Right lobe of liver (tissue), 4 donors: ENCODE results near the gene LCLAT1.

ENCODE experiments used
- CTCF ChIP-seq, 4 donors: fragments of 200-600 bp in 3 of 4; fragments of 450-650 bp in 1 of 4; IDR thresholded peaks; one replicate each; pipeline versions ENCODE4 v1.5.1 to v1.8.0; 2016 to 2022; ENCODE audit warnings: antibody characterized with exemption in 4 of 4, mild to moderate bottlenecking in 2 of 4
- POLR2A ChIP-seq: fragments of 450-650 bp; IDR thresholded peaks from one replicate; pipeline ENCODE4 v1.6.1; 2017; ENCODE audit warnings: antibody characterized with exemption, mild to moderate bottlenecking
- donor health status: DM: no; HTN: no; CAD: no.
- donor health status: DM: no; HTN: no; CAD: no.
- donor health status: DM: no; HTN: yes; CAD: no.

- no peak for TF ChIP-seq CTCF (IDR thresholded peaks at IDR 0.05)
- no peak for TF ChIP-seq POLR2A
These were observed 40.2 kb upstream of the LCLAT1 start for GRCh38 chr2:30406853-30407252.
